NB4 (cell line): ENCODE data around the gene MEF2D.
A peak's percentile ranks its signal among the peaks of the same experiment; 100 is the strongest.

Experiments
- CTCF ChIP-seq: IDR thresholded peaks from one replicate; pipeline ENCODE4 v1.5.1; 2012; ENCODE audit warnings: low read depth, low read length
- MYC ChIP-seq: IDR thresholded peaks from 2 replicates; pipeline ENCODE4 v1.6.1; 2011; ENCODE audit warnings: low read depth, low read length
- POLR2A ChIP-seq: IDR thresholded peaks from 2 replicates; pipeline ENCODE4 v1.6.1; 2011; ENCODE audit warnings: mild to moderate bottlenecking; ENCODE audit not compliant: insufficient read length; ENCODE audit errors: extremely low read depth

GRCh38 chr1:156504821-156505678 is 4.5 kb upstream of the MEF2D start:
- TF ChIP-seq CTCF (no peak), MYC (peak; percentile 81), POLR2A (no peak)
